HepG2 (cell line): ENCODE data around the gene ZFP69B. TPM values are rescaled to one million over a fixed set of nuclear protein-coding genes. Genes with fewer than 3 reads are reported as not detected.

ENCODE experiments used
- DPF2 ChIP-seq: sonication (generic); formaldehyde crosslinking; IDR thresholded peaks from 2 replicates; pipeline ENCODE4 v1.4.0; 2020; ENCODE audit warnings: mild to moderate bottlenecking, low read depth, missing genetic modification reagents, borderline replicate concordance
- GABPA ChIP-seq, 2 experiments: IDR thresholded peaks; 2 replicates each; pipeline ENCODE4 v1.6.1; 2011 to 2016; ENCODE audit warnings: low read depth in 2 of 2, low read length in 1 of 2, missing biosample characterization in 1 of 2, missing genetic modification characterization in 1 of 2
- IKZF4 ChIP-seq: sonication (generic); formaldehyde crosslinking; IDR thresholded peaks from 2 replicates; pipeline ENCODE4 v1.5.1; 2020; ENCODE audit warnings: borderline replicate concordance, mild to moderate bottlenecking, low read depth, missing genetic modification reagents; ENCODE audit errors: not compliant biosample characterization
- KDM5A ChIP-seq: fragments of 200-600 bp; sonication (generic); IDR thresholded peaks from 2 replicates; pipeline ENCODE4 v1.7.0; 2018; ENCODE audit warnings: antibody characterized with exemption, mild to moderate bottlenecking, low read length, borderline replicate concordance
- NFE2L2 ChIP-seq: fragments of 150-350 bp; IDR thresholded peaks from 2 replicates; pipeline ENCODE4 v1.6.1; 2014; ENCODE audit warnings: low read length
- NKX3-1 ChIP-seq: sonication (generic); formaldehyde crosslinking; IDR thresholded peaks from 2 replicates; pipeline ENCODE4 v1.5.0; 2020; ENCODE audit warnings: missing genetic modification reagents
- NR1H2 ChIP-seq: sonication (generic); formaldehyde crosslinking; IDR thresholded peaks from 2 replicates; pipeline ENCODE4 v1.8.1; 2022; ENCODE audit warnings: low read depth, missing genetic modification reagents, borderline replicate concordance
- PCBP1 ChIP-seq: fragments of 200-400 bp; formaldehyde crosslinking; IDR thresholded peaks from 2 replicates; pipeline ENCODE4 v1.6.1; 2017; ENCODE audit warnings: mild to moderate bottlenecking, low read depth, low read length, borderline replicate concordance
- PREB ChIP-seq: sonication (generic); formaldehyde crosslinking; IDR thresholded peaks from 2 replicates; pipeline ENCODE4 v1.4.0; 2020; ENCODE audit warnings: missing genetic modification reagents
- SKIL ChIP-seq: sonication (generic); formaldehyde crosslinking; IDR thresholded peaks from 2 replicates; pipeline ENCODE4 v1.8.0; 2022; ENCODE audit warnings: missing genetic modification reagents, mild to moderate bottlenecking, moderate library complexity, borderline replicate concordance
- ZFP91 ChIP-seq: sonication (generic); formaldehyde crosslinking; IDR thresholded peaks from 2 replicates; pipeline ENCODE4 v1.9.0; 2022; ENCODE audit warnings: missing genetic modification reagents, mild to moderate bottlenecking, borderline replicate concordance
- ZNF326 ChIP-seq: sonication (generic); formaldehyde crosslinking; IDR thresholded peaks from 2 replicates; pipeline ENCODE4 v1.4.0; 2020; ENCODE audit warnings: missing genetic modification reagents, borderline replicate concordance
- polyA plus RNA-seq, 8 experiments: library from polyadenylated mRNA; depleted of rRNA in 3 of 8; stranded (reverse) in 7 of 8; unstranded in 1 of 8; fragments of >200 nt; fragmentation: Illumina TruSeq in 4 of 8; extraction: Trizol in 4 of 8; gene quantifications; 2 replicates each; pipeline versions ENCODE4 v1.2.1 to v1.2.3, GENCODE V29; 2011 to 2016; ENCODE audit warnings: low read depth in 4 of 8, missing spikeins in 1 of 8, mixed read lengths in 1 of 8; ENCODE audit not compliant: insufficient read depth in 1 of 8
- total RNA-seq, 5 experiments: library from RNA; depleted of rRNA; stranded (reverse); fragments of >200 nt; fragmentation: Illumina TruSeq; extraction: Trizol; gene quantifications; 2 replicates each; pipeline ENCODE4 v1.2.3, GENCODE V29; 2016; ENCODE audit warnings: low read depth in 1 of 5
- TF ChIP-seq, protein P1 (sequence below): sonication (generic); formaldehyde crosslinking; IDR thresholded peaks from 2 replicates; pipeline ENCODE4 v1.8.1; 2023; ENCODE audit warnings: mild to moderate bottlenecking, inconsistent platforms, moderate library complexity, missing genetic modification reagents, borderline replicate concordance
- TF ChIP-seq, protein P2 (sequence below): sonication (generic); formaldehyde crosslinking; IDR thresholded peaks from 2 replicates; pipeline ENCODE4 v1.4.0; 2020; ENCODE audit warnings: low read depth, mild to moderate bottlenecking, missing genetic modification reagents
- TF ChIP-seq, protein P3 (sequence below): sonication (generic); formaldehyde crosslinking; IDR thresholded peaks from 2 replicates; pipeline ENCODE4 v1.4.0; 2020; ENCODE audit warnings: mild to moderate bottlenecking, low read depth, missing genetic modification reagents
- TF ChIP-seq, protein P4 (sequence below): sonication (generic); formaldehyde crosslinking; IDR thresholded peaks from 2 replicates; pipeline ENCODE4 v1.5.0; 2020; ENCODE audit warnings: mild to moderate bottlenecking, missing genetic modification reagents

ZFP69B gene
- total and polyA plus RNA-seq, 2 of the 13 experiments (the other 11 are each of a cell fraction or from before 2014, with no cell fraction given) = 4.6 to 7.7 TPM

- TF ChIP-seq SKIL (CRISPR knock-in tag) (no peak), PCBP1 (no peak), GABPA (IDR thresholded peaks at IDR 0.05; ENCODE audit: low read depth, low read length) (no peak), GABPA (CRISPR knock-in tag; IDR thresholded peaks at IDR 0.05; ENCODE audit: low read depth) (peak; percentile 38), ZNF326 (no peak), NR1H2 (0 out of 2 replicates have a peak, but pooled peaks have one; percentile 30), PREB (no peak), IKZF4 (CRISPR knock-in tag) (no peak), KDM5A (no peak), NFE2L2 (no peak), NKX3-1 (peak; percentile 83), ZFP91 (CRISPR knock-in tag) (peak; percentile 93; the same call in 1 of the 2 replicates), DPF2 (CRISPR knock-in tag) (no peak)
- TF ChIP-seq, protein P1, sequence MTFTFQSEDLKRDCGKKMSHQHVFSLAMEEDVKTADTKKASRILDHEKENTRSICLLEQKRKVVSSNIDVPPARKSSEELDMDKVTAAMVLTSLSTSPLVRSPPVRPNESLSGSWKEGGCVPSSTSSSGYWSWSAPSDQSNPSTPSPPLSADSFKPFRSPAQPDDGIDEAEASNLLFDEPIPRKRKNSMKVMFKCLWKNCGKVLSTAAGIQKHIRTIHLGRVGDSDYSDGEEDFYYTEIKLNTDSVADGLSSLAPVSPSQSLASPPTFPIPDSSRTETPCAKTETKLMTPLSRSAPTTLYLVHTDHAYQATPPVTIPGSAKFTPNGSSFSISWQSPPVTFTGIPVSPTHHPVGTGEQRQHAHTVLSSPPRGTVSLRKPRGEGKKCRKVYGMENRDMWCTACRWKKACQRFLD (CRISPR knock-in tag) = peak; percentile 97
- TF ChIP-seq, protein P2, sequence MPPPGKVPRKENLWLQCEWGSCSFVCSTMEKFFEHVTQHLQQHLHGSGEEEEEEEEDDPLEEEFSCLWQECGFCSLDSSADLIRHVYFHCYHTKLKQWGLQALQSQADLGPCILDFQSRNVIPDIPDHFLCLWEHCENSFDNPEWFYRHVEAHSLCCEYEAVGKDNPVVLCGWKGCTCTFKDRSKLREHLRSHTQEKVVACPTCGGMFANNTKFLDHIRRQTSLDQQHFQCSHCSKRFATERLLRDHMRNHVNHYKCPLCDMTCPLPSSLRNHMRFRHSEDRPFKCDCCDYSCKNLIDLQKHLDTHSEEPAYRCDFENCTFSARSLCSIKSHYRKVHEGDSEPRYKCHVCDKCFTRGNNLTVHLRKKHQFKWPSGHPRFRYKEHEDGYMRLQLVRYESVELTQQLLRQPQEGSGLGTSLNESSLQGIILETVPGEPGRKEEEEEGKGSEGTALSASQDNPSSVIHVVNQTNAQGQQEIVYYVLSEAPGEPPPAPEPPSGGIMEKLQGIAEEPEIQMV (CRISPR knock-in tag) = 0 out of 2 replicates have a peak, but pooled peaks have one; percentile 76
- TF ChIP-seq, protein P3, sequence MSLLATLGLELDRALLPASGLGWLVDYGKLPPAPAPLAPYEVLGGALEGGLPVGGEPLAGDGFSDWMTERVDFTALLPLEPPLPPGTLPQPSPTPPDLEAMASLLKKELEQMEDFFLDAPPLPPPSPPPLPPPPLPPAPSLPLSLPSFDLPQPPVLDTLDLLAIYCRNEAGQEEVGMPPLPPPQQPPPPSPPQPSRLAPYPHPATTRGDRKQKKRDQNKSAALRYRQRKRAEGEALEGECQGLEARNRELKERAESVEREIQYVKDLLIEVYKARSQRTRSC = peak; percentile 80; the same call in 1 of the 2 replicates
- TF ChIP-seq, protein P4, sequence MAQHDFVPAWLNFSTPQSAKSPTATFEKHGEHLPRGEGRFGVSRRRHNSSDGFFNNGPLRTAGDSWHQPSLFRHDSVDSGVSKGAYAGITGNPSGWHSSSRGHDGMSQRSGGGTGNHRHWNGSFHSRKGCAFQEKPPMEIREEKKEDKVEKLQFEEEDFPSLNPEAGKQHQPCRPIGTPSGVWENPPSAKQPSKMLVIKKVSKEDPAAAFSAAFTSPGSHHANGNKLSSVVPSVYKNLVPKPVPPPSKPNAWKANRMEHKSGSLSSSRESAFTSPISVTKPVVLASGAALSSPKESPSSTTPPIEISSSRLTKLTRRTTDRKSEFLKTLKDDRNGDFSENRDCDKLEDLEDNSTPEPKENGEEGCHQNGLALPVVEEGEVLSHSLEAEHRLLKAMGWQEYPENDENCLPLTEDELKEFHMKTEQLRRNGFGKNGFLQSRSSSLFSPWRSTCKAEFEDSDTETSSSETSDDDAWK = no peak
These were observed 58.4 kb downstream of the ZFP69B start, which contains the start of gene EXO5 (continued) for GRCh38 chr1:40508375-40509341.
